ENCODE measurements around the gene FLNC.

FLNC gene

DNA sequence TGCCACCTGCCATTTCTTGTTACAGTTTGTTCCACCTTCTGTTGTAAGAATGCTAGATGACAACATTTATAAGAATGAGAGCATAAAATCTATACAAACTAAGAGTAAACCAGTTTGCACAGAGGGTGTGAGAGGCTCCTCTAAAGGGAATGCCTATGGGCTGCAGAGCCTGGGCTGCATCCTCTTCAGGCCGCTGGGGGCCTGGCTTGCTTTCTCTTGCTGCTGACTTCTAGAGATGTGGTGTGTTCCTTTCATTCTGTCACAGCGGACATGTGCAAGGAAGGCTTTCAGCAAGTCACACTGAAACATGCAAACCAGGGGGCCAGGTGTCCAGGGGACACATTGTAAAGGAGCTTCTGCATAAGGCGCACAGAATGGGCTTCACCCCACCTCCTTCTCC, 25.4 kb downstream of the FLNC start:
- Histone ChIP-seq H3K9me3 (ENCODE audit: control insufficient read depth, low read length) (no peaks in the 10 kb centered on the region), H3K4me1 (peaks cover 10% of the 10 kb centered on the region), H3K4me3 (ENCODE audit: low read depth, low read length) (no peak overlapping the region), H3K79me2 (no peaks in the 10 kb centered on the region), H3K27ac (no peak overlapping the region), H3K27me3 (ENCODE audit: control insufficient read depth, insufficient read depth, low read length) (no peaks in the 10 kb centered on the region), H3K9ac (no peak overlapping the region), H2AFZ (no peak overlapping the region), H3K36me3 (ENCODE audit: control insufficient read depth, insufficient read depth, low read length) (no peaks in the 10 kb centered on the region), H3K4me2 (ENCODE audit: low read length) (no peak overlapping the region)
- TF ChIP-seq, protein P1, sequence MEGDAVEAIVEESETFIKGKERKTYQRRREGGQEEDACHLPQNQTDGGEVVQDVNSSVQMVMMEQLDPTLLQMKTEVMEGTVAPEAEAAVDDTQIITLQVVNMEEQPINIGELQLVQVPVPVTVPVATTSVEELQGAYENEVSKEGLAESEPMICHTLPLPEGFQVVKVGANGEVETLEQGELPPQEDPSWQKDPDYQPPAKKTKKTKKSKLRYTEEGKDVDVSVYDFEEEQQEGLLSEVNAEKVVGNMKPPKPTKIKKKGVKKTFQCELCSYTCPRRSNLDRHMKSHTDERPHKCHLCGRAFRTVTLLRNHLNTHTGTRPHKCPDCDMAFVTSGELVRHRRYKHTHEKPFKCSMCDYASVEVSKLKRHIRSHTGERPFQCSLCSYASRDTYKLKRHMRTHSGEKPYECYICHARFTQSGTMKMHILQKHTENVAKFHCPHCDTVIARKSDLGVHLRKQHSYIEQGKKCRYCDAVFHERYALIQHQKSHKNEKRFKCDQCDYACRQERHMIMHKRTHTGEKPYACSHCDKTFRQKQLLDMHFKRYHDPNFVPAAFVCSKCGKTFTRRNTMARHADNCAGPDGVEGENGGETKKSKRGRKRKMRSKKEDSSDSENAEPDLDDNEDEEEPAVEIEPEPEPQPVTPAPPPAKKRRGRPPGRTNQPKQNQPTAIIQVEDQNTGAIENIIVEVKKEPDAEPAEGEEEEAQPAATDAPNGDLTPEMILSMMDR (IDR thresholded peaks at IDR 0.05), result no peak

DNA sequence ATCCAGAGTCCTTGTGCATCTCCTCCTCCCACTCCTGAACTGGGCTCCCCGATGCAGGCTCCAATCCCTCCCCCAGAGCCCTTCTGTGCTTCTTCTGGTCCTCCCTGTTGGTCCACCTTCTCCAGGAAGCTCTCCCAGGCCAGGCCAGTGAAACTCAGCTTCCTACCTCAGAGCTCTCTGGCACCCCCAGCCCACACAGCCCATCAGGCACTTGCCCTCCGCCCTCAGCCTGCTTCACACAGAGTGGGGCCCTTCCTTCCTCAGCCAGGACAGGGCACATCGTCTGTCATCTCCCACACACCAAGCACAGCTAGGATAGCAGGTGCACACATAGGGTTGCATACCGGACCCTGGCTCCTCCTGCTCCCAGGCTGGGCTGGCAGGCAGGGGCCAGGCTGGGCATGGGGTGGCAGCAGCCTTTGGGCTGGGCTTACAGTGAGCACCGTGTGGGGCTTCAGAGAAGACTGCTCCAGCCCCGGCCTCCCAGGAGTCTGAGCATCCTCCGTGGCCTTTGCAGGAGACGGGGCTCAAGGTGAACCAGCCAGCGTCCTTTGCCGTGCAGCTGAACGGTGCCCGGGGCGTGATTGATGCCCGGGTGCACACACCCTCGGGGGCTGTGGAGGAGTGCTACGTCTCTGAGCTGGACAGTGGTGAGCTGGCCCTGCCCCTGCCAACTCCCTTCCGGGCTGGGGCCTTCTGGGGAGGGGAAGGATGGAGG, 26.0 kb downstream of the FLNC start:
- no peak overlapping the region for H3K27ac ChIP-seq
- H2AFZ ChIP-seq, result no peak overlapping the region
- peaks cover 16% of the 10 kb centered on the region for H3K4me1 ChIP-seq
- H3K4me2 ChIP-seq (ENCODE audit: low read length), result no peak overlapping the region
- H3K4me3 ChIP-seq (ENCODE audit: low read depth, low read length), result no peak overlapping the region
- no peaks in the 10 kb centered on the region for H3K79me2 ChIP-seq
- no peaks in the 10 kb centered on the region for H3K9me3 ChIP-seq (ENCODE audit: control insufficient read depth, low read length)
- no peaks in the 10 kb centered on the region for H3K27me3 ChIP-seq (ENCODE audit: control insufficient read depth, insufficient read depth, low read length)
- no peaks in the 10 kb centered on the region for H3K36me3 ChIP-seq (ENCODE audit: control insufficient read depth, insufficient read depth, low read length)
- no peak overlapping the region for H3K9ac ChIP-seq
- TF ChIP-seq, protein P1 (IDR thresholded peaks at IDR 0.05), result no peak

- H2AFZ ChIP-seq, result no peak overlapping the region
- H3K9ac ChIP-seq, result no peak overlapping the region
- TF ChIP-seq, protein P1 (IDR thresholded peaks at IDR 0.05), result no peak
- no peaks in the 10 kb centered on the region for H3K36me3 ChIP-seq (ENCODE audit: control insufficient read depth, insufficient read depth, low read length)
- no peak overlapping the region for H3K27ac ChIP-seq
- no peaks in the 10 kb centered on the region for H3K27me3 ChIP-seq (ENCODE audit: control insufficient read depth, insufficient read depth, low read length)
- no peak overlapping the region for H3K4me2 ChIP-seq (ENCODE audit: low read length)
- no peak overlapping the region for H3K4me3 ChIP-seq (ENCODE audit: low read depth, low read length)
- peaks cover 22% of the 10 kb centered on the region for H3K4me1 ChIP-seq
- H3K9me3 ChIP-seq (ENCODE audit: control insufficient read depth, low read length), result no peaks in the 10 kb centered on the region
- H3K79me2 ChIP-seq, result no peaks in the 10 kb centered on the region
Observed at GRCh38 chr7:128858380-128859231, 28.4 kb downstream of the FLNC start.

DNA sequence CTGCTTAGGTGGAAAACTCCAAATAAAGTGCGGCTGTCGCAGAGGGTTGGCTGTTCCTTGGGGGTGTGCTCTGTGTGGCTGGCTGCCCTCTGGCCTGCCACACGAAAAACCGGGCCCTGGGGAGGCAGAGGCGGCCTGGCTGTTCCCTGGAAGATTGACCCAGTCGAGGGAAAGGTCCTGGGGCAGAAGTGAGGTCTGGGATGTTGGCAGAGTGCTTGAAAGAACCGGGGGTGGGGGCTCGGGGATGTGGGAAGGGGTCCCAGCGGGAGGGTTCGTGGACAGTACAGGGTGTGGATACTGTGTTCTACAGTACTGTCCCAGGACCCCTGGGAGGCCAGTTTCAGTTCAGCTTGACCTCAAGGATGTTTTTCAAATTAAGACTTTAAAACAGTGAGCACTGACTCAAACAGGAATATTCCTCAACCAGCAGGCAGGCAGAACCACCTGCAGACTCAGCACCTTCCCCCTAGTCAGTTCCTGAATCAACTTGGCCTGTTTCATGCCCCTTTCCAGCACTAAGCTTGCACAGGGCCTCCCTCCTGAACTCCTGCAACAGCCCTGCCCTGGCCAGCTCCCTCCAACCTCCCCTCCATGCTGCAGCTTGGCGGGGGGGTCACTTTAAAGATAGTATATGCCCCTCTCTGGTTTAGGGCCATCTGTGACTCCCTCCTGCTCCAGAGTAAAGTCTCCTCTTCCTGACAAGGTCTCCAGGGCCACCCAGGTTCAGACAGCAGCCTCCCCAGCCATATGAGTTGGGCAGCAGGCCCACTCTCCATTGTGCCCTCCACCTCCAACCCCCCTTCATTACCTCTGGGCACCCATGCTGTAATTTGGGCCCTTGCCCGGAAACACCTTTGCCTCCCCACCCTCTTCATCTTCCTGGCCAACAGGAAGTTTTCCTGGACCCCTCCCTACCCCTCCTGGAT, 29.3 kb downstream of the FLNC start:
- no peaks in the 10 kb centered on the region for H3K79me2 ChIP-seq
- no peaks in the 10 kb centered on the region for H3K9me3 ChIP-seq (ENCODE audit: control insufficient read depth, low read length)
- TF ChIP-seq, protein P1 (IDR thresholded peaks at IDR 0.05), result no peak
- H2AFZ ChIP-seq, result peak overlapping the region; percentile 82
- no peaks in the 10 kb centered on the region for H3K27me3 ChIP-seq (ENCODE audit: control insufficient read depth, insufficient read depth, low read length)
- H3K4me1 ChIP-seq, result peaks cover 28% of the 10 kb centered on the region
- H3K9ac ChIP-seq, result no peak overlapping the region
- no peaks in the 10 kb centered on the region for H3K36me3 ChIP-seq (ENCODE audit: control insufficient read depth, insufficient read depth, low read length)
- peak overlapping the region; percentile 43 for H3K27ac ChIP-seq
- H3K4me3 ChIP-seq (ENCODE audit: low read depth, low read length), result no peak overlapping the region
- peak overlapping the region; percentile 9 for H3K4me2 ChIP-seq (ENCODE audit: low read length)
